Measurements from ENCODE around the gene CD4.

CD4 gene

DNA sequence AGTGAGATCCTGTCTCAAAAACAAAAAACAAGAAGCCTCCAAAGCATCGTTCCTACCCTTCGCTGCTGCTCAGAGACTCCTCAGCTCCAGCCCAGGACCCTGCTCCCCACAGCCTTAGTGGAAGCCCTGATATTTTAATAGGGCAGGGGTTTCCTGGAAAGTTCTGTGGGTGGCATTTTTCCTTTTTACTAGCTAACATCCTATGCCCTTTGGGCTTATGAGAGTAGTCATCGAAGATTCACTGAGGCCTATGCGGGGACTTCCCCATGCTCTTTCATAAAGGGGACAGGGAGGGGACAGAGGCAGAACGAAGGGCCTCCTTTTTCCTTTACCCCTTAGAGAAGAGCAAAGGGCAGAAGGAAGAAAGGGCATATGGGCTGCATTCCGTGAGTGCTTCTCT is 8.8 kb upstream of the CD4 start:
- H3K4me1 Mint-ChIP-seq = peaks cover 71% of the 10 kb centered on the region
- no peaks in the 10 kb centered on the region for H3K9me3 Mint-ChIP-seq
- peak overlapping the region; percentile 94 for H3K27ac Mint-ChIP-seq
- peak; percentile 73 for ATAC-seq
- no peak for DNase-seq (ENCODE audit: low spot score in 2 of 2)
- H3K36me3 Mint-ChIP-seq = peaks cover 44% of the 10 kb centered on the region
- peak overlapping the region; percentile 88 for H3K4me3 Mint-ChIP-seq

DNA sequence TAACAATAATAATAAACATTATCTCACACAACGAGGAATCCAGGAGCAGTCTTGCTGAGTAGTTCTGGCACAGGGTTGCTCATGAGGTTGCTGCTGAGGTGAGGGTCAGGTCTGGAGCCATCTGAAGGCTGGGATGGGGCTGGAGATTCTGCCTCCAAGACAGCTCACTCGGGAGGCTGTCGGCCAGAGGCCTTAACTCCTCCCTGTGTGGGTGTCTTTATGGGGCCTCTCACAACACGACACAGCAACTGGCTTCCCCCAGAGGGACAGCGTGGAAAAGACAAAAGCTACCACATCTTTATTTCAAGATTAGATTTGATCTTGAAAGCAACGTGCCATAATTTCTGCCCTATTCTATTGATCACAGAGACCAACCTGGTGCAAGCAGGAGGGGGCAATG is 7.2 kb upstream of the CD4 start:
- DNase-seq (ENCODE audit: low spot score in 2 of 2) (no peak), ATAC-seq (no peak)
- Mint-ChIP-seq H3K36me3 (peaks cover 29% of the 10 kb centered on the region), H3K4me1 (peaks cover 64% of the 10 kb centered on the region), H3K27ac (no peak overlapping the region), H3K4me3 (peak overlapping the region; percentile 10), H3K9me3 (no peaks in the 10 kb centered on the region)

DNA sequence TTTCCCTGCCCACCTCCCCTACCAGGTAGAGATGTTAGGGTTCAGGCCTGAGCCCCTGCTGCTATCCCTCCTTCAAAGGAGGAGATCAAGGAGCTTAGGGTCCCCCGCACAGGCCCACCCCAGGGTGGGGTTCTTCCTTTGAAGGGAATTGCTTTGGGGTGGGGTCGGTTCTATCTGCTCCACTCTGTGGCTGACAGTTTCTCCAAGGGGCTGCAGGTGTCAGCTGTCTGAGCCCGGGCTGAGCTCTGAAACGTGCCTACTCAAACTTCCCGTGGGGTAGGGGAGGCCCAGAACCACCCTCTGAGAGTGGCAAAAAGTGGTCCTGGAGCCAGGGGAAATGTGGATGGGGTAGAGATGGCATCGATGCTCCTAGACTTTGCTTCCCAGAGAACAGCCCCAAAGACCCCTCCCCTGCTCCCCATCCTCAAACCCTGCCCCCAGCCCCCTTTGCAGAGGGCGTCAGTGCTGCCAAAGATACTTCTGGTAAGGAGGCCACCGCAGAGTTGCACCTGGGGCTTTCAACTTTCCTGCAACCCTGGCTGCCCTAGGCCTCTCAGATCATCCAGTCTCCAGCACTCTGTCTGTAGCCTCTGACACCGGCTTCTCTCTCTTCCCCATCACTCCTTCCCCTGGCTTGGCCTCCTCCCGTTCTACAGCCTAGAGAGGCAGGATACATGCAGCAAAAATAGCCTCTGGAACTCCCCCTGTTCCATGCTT is 6.3 kb upstream of the CD4 start:
- H3K4me1 Mint-ChIP-seq = peaks cover 55% of the 10 kb centered on the region
- peak overlapping the region; percentile 27 for H3K27ac Mint-ChIP-seq
- peaks cover 20% of the 10 kb centered on the region for H3K36me3 Mint-ChIP-seq
- no peak for DNase-seq (ENCODE audit: low spot score in 2 of 2)
- no peak for ATAC-seq
- peak overlapping the region; percentile 14 for H3K4me3 Mint-ChIP-seq
- no peaks in the 10 kb centered on the region for H3K9me3 Mint-ChIP-seq

DNA sequence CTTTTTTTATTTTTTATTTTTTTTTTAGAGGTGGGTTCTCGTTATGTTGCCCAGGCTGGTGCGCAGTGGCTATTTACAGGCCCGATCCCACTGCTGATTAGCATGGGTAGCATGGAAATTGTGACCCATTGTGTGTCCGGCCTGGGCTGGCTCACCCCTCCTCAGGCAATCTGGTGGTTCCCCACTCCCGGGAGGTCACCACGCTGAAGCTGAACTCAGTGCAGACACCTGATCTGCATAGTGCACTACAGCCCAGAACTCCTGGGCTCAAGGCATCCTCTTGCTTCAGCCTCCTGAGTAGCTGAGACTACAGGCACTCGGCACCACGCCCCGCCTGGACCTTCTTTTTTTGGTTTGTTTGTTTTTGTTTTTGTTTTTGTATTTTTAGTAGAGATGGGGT is 5.5 kb upstream of the CD4 start:
- H3K4me1 Mint-ChIP-seq = peaks cover 47% of the 10 kb centered on the region
- peaks cover 12% of the 10 kb centered on the region for H3K36me3 Mint-ChIP-seq
- ATAC-seq = no peak
- H3K27ac Mint-ChIP-seq = peak overlapping the region; percentile 27
- H3K9me3 Mint-ChIP-seq = no peaks in the 10 kb centered on the region
- peak overlapping the region; percentile 14 for H3K4me3 Mint-ChIP-seq
- no peak for DNase-seq (ENCODE audit: low spot score in 2 of 2)

DNA sequence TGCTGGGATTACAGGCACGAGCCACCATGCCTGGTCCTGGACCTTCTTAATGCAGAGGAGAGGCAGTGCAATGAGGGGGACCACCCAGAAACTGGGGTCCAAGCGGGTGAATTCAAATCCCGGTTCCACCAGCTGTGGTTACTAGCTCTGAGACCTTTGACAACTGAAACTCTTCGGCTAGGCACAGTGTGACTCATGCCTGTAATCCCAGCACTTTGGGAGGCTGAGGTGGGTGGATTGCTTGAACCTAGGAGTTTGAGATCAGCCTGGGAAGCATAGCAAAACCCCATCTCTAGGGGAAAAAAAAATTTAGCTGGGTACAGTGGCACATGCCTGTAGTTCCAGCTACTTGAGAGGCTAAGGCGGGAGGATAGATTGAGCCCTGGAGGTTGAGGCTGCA is 5.0 kb upstream of the CD4 start:
- ATAC-seq (no peak), DNase-seq (ENCODE audit: low spot score in 2 of 2) (no peak)
- Mint-ChIP-seq H3K4me1 (peaks cover 47% of the 10 kb centered on the region), H3K9me3 (no peaks in the 10 kb centered on the region), H3K36me3 (peaks cover 7% of the 10 kb centered on the region), H3K4me3 (peak overlapping the region; percentile 14), H3K27ac (peak overlapping the region; percentile 27)

DNA sequence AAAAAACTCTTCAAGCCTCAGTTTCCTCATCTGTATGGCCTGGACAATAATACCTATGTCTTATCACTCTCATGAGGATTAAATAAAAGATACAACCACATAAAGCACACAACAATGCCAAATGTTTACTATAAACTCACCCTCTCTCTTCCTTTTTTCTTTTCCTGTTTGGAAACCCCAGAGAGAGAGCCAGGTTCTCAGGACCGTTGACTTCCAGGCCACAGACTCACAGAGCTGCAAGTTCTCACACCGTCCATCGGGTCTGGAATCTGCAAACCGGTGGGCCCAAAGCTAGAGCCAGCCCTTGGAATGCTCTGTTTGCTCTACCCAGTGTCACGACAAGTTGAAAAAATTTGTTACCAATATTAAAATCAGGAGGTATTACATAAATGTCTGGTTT is 4.6 kb upstream of the CD4 start:
- ATAC-seq (no peak), DNase-seq (ENCODE audit: low spot score in 2 of 2) (no peak)
- H3K27ac Mint-ChIP-seq = no peak overlapping the region
- peaks cover 2% of the 10 kb centered on the region for H3K36me3 Mint-ChIP-seq
- H3K9me3 Mint-ChIP-seq = no peaks in the 10 kb centered on the region
- H3K4me3 Mint-ChIP-seq = no peak overlapping the region
- peaks cover 47% of the 10 kb centered on the region for H3K4me1 Mint-ChIP-seq

DNA sequence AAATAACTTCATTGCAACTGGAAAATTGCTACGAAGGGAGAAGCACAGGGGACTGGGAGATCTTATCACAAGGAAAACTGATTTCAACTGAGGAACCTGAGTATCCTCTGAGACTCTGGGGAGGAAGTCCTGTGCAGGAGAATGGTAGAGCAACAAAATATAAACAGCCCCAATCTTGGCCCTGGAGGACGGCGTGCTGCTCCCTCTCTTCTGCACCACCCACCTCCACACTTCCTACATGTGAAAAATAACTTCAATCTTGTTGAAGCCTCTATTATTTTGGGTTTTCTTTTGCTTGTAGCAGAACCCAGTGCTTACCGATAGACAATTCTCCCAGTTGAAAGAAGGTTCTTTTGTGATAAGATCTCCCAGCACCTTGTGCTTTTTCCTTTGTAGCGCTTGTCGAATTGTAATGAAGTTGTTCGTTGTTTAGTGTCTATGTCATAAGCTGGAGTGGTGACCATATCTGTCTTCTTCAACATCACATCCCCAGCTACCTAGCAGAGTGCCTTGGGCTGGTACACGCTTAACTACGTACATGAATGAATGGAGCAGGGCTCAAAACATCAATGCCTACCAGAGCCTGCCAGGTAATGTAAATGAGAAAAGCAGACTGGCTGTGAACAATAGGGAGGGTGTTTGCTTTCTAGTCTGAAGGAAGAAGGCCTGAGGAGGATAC is 2.8 kb upstream of the CD4 start:
- Mint-ChIP-seq H3K4me3 (peak overlapping the region; percentile 3), H3K9me3 (no peaks in the 10 kb centered on the region), H3K27ac (no peak overlapping the region), H3K4me1 (peaks cover 38% of the 10 kb centered on the region), H3K36me3 (no peaks in the 10 kb centered on the region)
- ATAC-seq (no peak), DNase-seq (ENCODE audit: low spot score in 2 of 2) (no peak)

DNA sequence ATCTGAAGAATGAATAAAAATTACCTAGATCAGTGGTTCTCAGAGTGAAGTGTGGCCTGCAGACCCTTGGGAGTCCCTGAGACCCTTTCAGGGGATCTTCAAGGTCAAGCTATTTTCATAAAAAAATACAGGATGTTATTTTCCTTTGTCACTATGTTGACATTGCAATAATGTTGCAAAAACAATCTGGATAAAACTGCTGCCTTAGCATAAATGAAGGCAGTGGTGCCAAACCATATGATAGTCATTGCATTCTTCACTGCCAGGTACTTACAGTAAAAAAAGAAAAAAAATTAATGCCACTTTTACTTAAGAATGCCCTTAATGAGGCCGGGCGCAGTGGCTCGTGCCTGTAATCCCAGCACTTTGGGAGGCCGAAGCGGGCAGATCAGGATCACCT is 2.0 kb upstream of the CD4 start:
- Mint-ChIP-seq H3K4me3 (no peak overlapping the region), H3K36me3 (no peaks in the 10 kb centered on the region), H3K27ac (no peak overlapping the region), H3K9me3 (no peaks in the 10 kb centered on the region), H3K4me1 (peaks cover 42% of the 10 kb centered on the region)
- DNase-seq (ENCODE audit: low spot score in 2 of 2) = no peak
- ATAC-seq = no peak

DNA sequence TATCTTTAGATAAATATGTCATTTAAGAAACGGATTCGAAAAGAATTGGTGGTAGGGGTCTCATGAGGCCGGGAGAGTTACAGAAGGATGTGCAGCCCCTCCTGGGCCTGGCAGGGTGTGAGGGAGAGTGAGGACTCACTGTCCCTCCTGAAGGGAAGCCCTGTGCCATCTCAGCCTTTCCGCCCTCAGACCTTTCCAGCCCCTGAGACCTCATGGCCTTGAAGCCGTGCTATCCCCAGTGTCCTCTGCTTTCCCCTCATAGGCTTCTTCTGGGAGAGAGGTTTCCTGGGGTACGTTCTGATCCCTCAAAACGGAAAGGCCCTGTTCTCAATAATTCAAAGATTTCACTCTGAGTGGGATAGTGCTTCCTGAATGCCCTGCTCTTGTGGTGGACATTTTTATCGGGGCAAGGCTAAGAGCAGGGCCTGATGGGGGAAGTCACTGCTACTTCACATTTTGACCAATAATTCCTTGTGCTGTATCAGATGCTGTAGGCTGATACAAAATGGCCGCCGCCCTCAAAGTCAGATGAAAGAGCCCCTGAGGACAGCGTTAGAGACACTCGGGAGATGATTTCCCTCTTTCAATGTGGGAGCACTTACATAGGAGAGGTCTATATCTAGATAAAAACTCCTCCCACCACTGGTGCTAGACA is 1.3 kb downstream of the CD4 start:
- peaks cover 35% of the 10 kb centered on the region for H3K4me1 Mint-ChIP-seq
- H3K36me3 Mint-ChIP-seq = peaks cover 12% of the 10 kb centered on the region
- no peak overlapping the region for H3K27ac Mint-ChIP-seq
- H3K9me3 Mint-ChIP-seq = no peaks in the 10 kb centered on the region
- DNase-seq (ENCODE audit: low spot score in 2 of 2) (no peak), ATAC-seq (no peak)
- peak overlapping the region; percentile 61 for H3K4me3 Mint-ChIP-seq

DNA sequence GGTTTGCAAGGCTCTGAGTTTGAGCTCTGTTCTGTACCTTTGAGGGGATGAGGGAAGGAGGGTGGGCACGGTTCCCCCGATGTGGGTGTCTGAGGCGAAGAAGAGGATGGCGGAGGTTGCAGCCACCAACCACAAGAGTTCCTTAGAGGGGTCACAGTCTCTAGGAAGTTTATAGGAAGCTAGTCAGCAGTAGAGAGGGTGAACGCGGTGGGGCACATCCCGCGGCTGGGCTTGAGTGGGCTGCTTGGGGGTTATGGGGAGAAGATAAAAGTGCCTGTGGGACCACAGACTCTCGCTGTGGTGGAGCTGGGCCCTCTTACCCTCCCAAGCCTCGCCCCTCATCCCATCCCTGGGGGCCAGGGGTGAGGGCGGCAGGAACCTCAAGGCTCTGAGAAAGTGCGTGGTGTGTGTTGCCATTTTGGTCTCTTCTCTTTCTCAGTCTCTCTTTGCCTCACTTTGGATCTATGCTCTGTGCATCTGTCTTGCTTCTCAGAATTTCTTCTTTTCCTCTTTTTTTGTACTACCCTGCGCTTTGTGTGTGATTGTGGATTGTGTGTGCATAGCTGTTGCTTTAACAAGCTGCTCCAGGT is 2.7 kb downstream of the CD4 start:
- Mint-ChIP-seq H3K27ac (peak overlapping the region; percentile 76), H3K4me3 (peak overlapping the region; percentile 61), H3K9me3 (no peaks in the 10 kb centered on the region), H3K4me1 (peaks cover 27% of the 10 kb centered on the region), H3K36me3 (peaks cover 12% of the 10 kb centered on the region)
- ATAC-seq (peak; percentile 25), DNase-seq (ENCODE audit: low spot score in 2 of 2) (no peak)

DNA sequence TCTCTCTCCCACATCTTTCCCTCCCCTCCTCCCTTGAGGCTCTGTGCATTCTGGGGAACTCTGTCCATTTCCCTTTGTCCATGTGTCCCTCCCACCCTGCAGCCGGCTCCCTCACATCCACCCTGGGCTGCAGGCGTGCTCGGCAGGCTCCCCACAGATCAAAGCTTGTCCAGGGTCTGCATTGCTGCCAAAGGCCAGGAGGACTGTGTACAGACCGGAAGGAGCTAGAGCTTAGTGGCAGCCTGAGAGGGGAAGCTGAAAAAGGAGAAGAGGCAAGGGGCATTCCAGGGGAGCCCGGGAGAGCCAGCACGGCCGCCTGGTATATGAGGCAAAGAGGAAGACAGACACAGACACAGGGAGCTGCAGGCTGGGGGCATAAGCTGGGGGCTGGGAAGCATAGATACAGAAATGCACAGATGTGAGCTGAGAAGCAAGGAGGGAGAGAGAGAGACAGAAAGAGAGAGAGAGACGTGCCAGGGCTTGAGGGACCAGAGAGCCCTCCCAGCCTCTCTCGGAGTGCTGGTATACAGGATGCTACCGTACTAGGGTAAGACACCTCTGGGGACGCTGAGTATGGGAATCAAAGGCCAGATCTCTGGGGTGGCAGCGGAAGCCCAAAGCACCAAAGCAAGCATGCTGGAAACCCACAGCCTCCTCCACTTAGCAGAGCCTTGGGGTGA is 3.3 kb downstream of the CD4 start:
- DNase-seq (ENCODE audit: low spot score in 2 of 2) (no peak), ATAC-seq (peak; percentile 40)
- no peaks in the 10 kb centered on the region for H3K9me3 Mint-ChIP-seq
- peaks cover 12% of the 10 kb centered on the region for H3K36me3 Mint-ChIP-seq
- H3K4me3 Mint-ChIP-seq = peak overlapping the region; percentile 61
- H3K27ac Mint-ChIP-seq = peak overlapping the region; percentile 76
- H3K4me1 Mint-ChIP-seq = peaks cover 26% of the 10 kb centered on the region

DNA sequence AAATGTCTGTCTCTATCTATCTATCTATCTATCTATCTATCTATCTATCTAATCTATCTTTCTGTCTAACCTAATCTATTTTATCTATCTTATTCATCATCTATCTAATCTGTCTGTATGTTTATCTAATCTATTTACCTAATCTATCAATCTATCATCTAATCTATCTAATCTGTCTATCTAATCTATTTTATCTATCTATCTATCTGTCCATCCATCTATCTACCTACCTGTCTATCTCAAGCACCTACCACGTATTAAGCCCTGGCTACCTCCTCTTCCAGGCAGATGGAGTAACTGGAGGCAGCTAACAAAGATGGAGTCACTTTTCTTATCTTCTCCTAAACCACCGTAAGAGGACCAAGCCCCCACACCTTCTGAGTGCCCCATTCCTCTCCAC is 5.8 kb downstream of the CD4 start:
- Mint-ChIP-seq H3K9me3 (no peaks in the 10 kb centered on the region), H3K4me3 (no peak overlapping the region), H3K36me3 (peaks cover 12% of the 10 kb centered on the region), H3K4me1 (peaks cover 15% of the 10 kb centered on the region), H3K27ac (no peak overlapping the region)
- ATAC-seq (no peak), DNase-seq (ENCODE audit: low spot score in 2 of 2) (no peak)

DNA sequence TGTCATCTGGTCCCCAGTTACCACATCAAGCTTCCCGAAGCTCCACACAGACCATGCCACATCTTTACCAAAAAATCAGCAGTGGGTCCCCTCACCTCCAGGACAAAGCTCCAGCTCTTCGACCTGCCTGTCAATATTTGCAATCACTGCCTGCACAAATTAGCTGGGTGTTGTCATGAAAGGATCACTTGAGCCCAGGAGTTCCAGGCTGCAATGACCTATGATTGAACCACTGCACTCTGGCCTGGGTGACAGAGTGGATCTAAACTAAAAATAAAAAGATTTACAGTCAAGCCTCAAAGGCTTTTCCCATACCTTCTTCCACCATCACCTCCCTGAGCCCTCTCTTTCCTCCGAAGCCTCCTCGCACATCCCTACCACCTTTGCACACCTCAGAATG is 7.2 kb downstream of the CD4 start:
- H3K36me3 Mint-ChIP-seq = peaks cover 14% of the 10 kb centered on the region
- H3K27ac Mint-ChIP-seq = no peak overlapping the region
- peaks cover 14% of the 10 kb centered on the region for H3K4me1 Mint-ChIP-seq
- DNase-seq (ENCODE audit: low spot score in 2 of 2) (no peak), ATAC-seq (no peak)
- H3K9me3 Mint-ChIP-seq = no peaks in the 10 kb centered on the region
- no peak overlapping the region for H3K4me3 Mint-ChIP-seq

DNA sequence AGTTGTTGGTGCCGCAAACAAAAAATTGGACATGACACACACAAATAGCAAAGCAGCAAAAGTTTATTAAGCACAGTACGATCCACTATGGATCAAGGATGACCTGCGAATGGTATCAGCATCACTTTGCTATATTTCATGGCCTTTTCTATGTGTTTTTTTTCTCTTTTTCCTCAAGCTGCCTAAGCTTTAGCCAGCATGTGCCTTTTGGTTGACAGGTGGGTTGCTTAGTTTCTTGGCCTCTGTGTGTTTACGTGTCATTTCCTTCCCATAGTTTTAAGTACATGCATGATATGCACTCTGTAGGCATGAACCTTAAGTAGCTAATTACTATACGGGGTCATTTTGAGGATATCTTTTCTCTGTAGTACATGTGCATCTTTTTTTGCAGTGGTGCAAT is 9.8 kb downstream of the CD4 start:
- Mint-ChIP-seq H3K27ac (no peak overlapping the region), H3K36me3 (peaks cover 23% of the 10 kb centered on the region), H3K4me3 (no peak overlapping the region), H3K4me1 (no peaks in the 10 kb centered on the region), H3K9me3 (no peaks in the 10 kb centered on the region)
- ATAC-seq = no peak
- DNase-seq (ENCODE audit: low spot score in 2 of 2) = no peak

DNA sequence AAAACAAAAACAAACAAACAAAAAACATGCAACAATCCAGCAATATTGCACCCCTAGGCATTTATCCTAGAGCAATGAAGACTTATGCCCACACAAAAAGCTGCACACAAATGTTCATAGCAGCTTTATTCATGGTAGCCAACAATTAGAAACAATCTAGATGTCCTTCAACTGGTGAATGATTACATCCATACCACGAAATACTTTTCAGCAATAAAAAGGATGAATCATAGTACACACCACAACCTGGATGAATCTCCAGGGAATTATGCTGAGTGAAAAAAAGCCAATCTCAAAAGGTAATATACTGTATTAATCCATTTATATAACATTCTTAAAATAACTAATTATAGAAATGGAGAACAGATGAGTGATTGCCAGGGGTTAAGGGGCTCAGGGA is 17.8 kb downstream of the CD4 start:
- peaks cover 32% of the 10 kb centered on the region for H3K36me3 Mint-ChIP-seq
- DNase-seq (ENCODE audit: low spot score in 2 of 2) (no peak), ATAC-seq (no peak)
- H3K4me1 Mint-ChIP-seq = peaks cover 8% of the 10 kb centered on the region
- no peak overlapping the region for H3K4me3 Mint-ChIP-seq
- H3K9me3 Mint-ChIP-seq = no peaks in the 10 kb centered on the region
- no peak overlapping the region for H3K27ac Mint-ChIP-seq
